DMS79 treated with DMSO at 0.1 percent for 48 hours (cell line): ENCODE results near the gene FRMD4A.
"Not testable (repeated sequence)": the region's sequence is repeated elsewhere in the genome, so short reads cannot be mapped to it uniquely, and the experiment has no call there.

Source experiments
- DNase-seq: peaks from one replicate; lab custom pipeline; 2025; lab: John Stamatoyannopoulos, UW

FRMD4A gene

GRCh38 chr10:13911821-13912520 is 418.8 kb downstream of the FRMD4A start:
- no peak for DNase-seq

GRCh38 chr10:13909516-13910258 is 421.0 kb downstream of the FRMD4A start:
- no peak for DNase-seq

- DNase-seq, result no peak
These were observed 422.2 kb downstream of the FRMD4A start for GRCh38 chr10:13908475-13908874.

GRCh38 chr10:13907570-13907969 is 423.2 kb downstream of the FRMD4A start:
- DNase-seq, result no peak

GRCh38 chr10:13905281-13905680 is 425.4 kb downstream of the FRMD4A start:
- DNase-seq, result no peak

- DNase-seq, result no peak
These were observed 426.7 kb downstream of the FRMD4A start for GRCh38 chr10:13904064-13904463.

- DNase-seq, result no peak
These were observed 427.7 kb downstream of the FRMD4A start for GRCh38 chr10:13902868-13903587.

- no peak for DNase-seq
These were observed 430.8 kb downstream of the FRMD4A start for GRCh38 chr10:13899941-13900340.

- not testable (repeated sequence) for DNase-seq
These were observed 434.6 kb downstream of the FRMD4A start for GRCh38 chr10:13896146-13896545.

- no peak for DNase-seq
These were observed 436.2 kb downstream of the FRMD4A start for GRCh38 chr10:13894412-13895093.

GRCh38 chr10:13893926-13894325 is 436.8 kb downstream of the FRMD4A start:
- no peak for DNase-seq

GRCh38 chr10:13892871-13893270 is 437.9 kb downstream of the FRMD4A start:
- no peak for DNase-seq

GRCh38 chr10:13892001-13892491 is 438.7 kb downstream of the FRMD4A start:
- DNase-seq, result no peak

GRCh38 chr10:13891128-13892000 is 439.4 kb downstream of the FRMD4A start:
- DNase-seq, result no peak

GRCh38 chr10:13890233-13891127 is 440.2 kb downstream of the FRMD4A start:
- DNase-seq, result no peak

GRCh38 chr10:13887761-13888160 is 443.0 kb downstream of the FRMD4A start:
- no peak for DNase-seq

- DNase-seq, result no peak
These were observed 445.3 kb downstream of the FRMD4A start for GRCh38 chr10:13885238-13885990.

- no peak for DNase-seq
These were observed 446.9 kb downstream of the FRMD4A start for GRCh38 chr10:13883636-13884444.
